Cortex of kidney (tissue), 1 donor: Measurements from ENCODE around the gene EPB41L2.
"Not testable (repeated sequence)": the region's sequence is repeated elsewhere in the genome, so short reads cannot be mapped to it uniquely, and the experiment has no call there.

Experiments used
- DNase-seq: peaks from one replicate; lab custom pipeline; 2025; lab: John Stamatoyannopoulos, UW

EPB41L2 gene

DNA sequence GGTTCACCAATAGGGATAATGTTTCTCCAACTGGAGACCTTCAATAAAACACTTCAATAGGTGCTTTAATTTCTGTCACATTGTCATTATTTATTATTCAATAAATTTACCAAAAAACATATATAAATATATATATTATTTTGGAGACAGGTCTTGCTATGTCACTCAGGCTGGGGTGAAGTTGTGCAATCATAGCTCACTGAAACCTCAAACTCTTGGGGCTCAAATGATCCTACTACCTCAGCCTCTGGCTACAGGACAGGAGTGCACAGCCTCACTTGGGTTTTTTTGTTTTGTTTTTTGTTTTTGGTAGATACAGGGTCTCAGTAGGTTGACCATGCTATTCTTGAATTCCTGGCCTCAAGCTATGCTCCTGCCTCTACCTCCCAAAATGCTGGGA is 226.0 kb downstream of the EPB41L2 start:
- no peak for DNase-seq

DNA sequence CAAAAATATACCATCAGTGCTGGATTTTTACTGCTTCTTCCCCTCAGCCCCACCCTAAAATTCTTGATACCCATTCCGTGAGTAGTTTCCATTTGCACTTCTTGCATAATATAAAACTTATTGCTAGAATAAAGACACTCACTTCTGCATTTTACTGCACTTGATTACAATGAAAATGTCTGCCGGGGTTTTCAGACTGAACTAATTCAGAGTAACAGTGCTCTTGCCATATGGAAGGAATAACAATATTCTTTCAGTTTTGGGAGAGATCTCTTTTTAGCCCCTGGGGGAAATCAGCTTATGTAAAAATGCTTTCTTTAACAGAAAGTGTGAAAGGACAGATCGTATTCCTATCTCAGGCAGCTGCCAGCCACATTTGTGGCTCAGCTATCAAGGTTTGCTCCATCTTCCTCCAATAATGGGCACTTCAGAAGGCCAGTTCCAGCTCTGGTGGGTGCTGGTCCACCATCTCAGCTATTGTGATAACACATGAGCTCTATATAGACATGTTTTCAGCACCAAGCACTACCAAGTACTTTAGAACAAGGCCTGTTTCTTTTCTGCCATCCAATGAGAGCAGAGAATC is 226.9 kb downstream of the EPB41L2 start:
- no peak for DNase-seq

DNA sequence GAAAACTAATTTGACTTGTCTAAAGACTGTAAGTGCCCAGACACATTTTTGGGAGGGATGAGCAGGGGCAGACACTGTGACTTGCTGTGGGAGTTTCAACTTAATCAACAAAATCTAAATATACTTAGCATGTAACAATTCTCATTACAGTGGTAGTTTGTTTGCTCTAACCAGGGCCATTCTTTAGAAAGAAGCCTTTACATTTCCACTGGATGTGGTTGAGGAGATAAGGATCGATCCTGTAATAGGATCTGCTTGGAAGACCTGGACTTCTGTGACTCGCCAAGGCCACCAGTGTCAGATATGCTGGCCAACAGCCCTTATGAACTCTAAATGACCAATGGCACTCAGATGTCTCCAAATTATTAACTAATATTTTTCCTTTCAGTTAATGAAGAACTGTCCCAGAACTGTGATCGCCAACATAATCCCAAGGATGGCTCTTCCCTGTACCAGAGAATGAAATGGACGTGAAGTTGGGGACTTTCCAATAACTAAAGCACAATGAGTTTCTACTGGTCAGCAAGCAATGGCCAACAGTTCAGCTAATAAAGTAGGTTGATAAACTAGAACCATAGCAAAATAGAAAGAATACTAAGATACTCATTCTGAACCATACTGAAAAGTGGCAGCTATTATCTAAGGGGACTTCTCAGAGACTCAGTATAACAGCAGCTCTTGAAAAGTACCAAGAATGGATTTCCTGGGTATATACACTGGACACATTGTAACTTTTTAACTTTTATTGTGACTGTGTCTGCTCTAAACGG is 228.4 kb downstream of the EPB41L2 start:
- no peak for DNase-seq

DNA sequence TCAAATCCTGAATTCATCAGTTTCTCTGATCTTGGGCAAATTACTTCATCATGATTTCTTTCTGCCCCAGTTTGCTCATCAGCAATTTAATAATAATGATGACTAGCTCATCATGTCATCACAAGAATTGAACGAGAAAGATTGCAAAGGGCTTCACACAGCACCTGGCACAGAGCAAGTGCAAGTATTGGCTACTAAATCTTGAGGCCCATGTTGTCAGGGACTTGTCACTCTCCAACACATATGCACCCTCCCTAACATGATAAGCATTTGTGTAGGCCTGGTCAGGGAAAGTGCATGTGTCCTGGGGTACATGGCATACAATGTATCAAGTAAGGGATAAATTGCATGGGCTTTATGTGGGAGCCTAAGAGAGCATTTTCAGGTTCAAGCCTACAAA is 229.5 kb downstream of the EPB41L2 start:
- DNase-seq: no peak

DNA sequence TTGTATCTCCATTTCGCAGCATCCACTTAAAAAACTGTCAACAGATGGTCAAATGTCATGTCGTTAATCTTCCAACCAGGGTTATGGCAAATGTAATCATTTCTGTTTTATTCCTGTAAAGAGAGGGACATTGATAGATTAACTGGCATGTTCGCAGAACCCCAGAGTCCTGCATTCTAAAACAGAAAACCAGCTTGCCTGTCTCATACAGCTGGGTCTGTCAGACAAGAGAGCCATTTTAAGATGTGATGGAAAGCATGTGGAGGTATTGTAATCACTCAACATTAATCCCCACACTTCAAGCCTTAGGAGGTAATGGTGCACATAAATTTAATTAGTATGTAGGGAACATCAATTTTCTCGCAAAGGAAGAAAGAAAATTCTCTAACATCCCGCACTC is 231.4 kb downstream of the EPB41L2 start:
- DNase-seq: no peak

DNA sequence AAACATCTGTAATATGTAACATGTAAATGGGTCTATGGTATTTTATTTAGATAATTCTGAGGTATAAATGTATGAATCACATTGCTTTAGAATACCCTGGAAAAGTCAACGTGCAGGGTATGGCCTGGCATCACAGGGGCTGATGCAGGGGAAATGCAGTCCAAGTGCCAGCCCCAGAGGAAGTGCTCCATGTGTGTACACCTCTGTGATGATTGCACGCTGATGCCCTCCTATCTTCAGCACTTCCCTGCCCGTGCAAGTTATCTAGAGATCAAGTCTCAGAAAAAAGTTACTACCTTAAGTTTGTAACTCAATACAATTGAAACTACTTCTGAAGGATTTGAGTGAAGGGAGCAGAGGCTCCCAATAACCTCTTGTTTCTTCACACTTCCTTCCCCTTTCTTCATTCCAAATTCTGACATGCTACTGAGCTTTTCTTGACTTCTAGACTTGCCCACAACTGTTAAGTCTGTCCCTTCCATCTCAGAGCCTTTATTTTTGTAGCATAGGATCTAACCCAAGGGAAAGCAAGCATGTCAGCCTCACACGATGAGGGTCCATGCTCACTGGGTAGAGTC is 233.6 kb downstream of the EPB41L2 start:
- no peak for DNase-seq

DNA sequence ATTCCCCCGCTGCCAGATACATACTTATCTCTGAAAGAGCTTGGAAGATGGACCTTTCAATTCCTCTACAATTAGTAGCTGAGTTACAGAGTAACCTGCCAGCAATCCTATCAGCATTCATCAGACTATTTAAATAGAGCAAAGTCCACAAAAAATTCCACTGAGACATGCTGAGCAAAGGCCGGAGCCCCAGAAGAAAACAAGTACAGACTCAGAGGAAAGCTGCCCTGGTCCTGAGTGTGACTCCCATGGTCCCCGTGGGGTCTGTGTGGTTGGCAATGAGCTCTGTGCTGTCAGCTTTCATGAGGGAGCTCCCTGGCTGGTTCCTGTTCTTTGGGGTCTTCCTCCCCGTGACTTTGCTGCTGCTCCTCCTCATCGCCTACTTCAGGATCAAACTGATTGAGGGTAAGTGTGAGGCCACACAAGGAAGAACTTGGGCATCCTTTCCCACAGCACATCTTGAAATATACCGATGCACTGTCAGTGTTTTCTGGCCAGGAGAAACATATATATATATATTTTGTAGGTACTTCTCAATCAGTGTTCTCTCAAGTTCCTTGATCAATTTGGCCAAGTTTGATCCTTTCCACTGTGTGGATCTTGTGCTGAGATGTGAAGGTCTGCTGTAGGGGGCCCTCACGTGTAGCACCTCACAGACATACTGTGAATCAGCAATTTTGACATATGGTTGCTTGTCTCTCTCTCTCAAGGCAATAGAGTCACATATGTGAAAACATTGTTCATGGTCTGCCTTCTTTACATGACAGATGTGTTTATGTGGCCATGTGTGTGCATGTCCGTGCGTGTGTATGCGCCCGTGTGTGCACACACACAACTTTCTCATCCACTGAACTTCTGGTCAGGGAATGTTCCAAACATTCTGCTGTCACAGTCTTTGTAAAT is 235.5 kb downstream of the EPB41L2 start, which contains the start of gene SMLR1:
Gene SMLR1 (plus strand): TSS at position 160 of the 903 bp plus-strand sequence. CDS start 8 bp downstream, at position 168.
- no peak for DNase-seq

DNA sequence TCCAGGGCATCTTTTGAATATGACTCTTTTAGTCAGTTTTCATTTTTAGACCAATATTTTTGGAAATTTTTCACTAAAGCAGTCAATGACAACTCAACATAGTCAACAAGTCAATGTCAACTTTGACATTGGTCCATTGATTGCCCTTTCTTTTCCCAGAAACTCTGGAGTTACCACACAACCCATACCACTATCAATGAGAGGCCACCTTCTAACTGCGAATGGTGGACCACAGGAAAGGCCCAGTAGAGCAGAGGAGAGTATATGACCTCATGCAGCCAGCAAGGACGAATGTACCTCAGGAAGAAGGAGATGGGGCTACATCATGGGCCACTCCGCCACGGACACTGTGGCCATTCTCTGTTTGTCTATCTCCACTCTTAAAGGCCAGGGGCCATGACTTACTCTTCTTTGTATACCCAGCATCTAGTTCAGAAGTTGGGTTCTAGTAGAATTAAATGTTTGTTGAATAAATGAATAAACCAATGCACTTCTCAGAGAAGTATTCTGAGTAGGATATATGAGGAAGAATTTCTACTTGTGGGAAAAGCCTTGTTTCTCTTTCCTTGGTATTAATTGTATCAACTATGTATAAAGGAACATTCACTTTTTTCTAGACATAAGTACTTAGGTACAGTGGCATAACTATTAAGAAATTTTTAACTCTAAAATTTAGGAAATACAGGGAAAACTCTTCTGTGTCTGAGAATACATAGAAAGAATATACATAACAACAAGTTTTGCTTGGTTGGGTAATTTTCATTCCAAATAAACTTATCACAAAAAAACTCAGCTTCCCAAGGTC is 236.4 kb downstream of the EPB41L2 start:
- DNase-seq: no peak

DNA sequence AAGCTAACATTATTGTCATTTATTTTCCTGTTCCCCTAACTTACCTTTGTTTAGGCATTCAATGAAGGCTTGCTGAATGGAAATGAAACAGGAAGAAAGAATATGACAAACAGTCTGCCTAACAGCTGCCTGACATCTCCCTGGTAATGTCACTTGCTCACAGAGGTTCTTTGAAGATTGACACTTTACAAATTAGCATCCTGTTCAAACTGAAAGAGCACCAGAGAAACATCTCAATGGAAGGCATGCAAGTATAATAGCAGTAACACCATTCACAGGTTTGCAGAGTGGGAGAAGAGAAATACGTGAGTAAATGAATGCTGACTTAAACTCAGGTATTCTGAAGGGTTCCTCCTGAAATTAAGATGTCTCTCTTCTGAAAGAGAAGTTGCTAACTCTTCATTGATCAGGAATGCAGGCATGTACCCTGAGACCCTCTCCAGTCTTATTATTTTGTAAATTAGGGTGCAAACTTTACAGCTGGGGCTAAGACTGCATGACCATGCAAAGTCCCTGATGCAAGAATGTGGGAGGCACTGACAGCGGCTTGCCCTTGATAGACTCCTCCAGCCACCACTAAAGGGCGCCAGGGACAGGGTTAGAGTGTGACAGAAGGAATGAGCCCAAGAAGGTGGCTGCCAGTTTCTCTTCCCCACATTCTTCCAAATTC is 237.1 kb downstream of the EPB41L2 start:
- DNase-seq: no peak

DNA sequence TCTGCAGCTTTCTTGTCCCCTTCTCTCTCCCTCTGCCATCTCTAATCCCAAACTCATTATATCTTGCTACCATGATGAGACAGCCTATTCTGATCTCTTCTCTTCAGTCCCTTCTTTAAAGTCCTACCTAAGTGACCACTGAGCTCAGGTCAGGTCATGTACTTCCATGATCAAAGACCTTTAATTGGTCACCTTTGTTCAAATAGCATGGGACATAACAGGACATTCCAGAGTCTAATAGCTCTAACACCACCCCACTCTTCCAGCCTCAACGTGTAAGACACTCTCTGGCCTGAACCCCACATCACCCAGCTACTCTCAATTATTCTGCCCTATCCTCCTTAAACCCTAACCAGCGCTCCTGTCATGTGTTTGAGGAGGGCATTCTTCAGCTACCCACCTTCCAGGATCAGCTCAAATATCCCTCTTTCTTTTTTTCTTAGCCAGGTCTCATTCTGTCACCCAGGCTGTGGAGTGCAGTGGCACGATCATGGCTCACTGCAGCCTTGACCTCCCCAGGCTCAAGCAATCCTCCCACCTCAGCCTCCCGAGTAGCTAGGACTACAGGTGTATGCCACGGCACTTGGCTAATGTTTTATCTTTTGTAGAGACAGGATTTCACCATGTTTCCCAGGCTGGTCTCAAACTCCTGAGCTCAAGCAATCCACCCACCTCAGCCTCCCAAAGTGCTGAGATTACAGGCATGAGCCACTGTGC is 237.9 kb downstream of the EPB41L2 start:
- no peak for DNase-seq

DNA sequence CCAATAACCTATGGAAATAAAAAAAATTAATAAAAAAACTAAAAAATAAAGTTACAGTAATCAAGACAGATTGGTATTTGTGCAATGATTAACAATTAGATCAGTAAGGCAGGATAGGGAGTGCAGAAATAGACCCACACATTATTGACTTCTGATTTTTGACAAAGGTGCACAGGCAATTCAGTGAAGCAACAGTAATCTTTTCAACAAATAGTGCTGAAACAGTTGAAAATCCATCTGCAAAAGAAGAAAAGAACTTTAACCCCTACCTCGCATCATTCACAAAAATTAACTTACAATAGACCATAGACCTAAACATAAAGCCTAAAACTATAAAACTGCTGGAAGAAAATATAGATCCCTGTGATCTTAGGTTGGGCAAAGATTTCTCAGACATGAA is 240.3 kb downstream of the EPB41L2 start:
- no peak for DNase-seq

DNA sequence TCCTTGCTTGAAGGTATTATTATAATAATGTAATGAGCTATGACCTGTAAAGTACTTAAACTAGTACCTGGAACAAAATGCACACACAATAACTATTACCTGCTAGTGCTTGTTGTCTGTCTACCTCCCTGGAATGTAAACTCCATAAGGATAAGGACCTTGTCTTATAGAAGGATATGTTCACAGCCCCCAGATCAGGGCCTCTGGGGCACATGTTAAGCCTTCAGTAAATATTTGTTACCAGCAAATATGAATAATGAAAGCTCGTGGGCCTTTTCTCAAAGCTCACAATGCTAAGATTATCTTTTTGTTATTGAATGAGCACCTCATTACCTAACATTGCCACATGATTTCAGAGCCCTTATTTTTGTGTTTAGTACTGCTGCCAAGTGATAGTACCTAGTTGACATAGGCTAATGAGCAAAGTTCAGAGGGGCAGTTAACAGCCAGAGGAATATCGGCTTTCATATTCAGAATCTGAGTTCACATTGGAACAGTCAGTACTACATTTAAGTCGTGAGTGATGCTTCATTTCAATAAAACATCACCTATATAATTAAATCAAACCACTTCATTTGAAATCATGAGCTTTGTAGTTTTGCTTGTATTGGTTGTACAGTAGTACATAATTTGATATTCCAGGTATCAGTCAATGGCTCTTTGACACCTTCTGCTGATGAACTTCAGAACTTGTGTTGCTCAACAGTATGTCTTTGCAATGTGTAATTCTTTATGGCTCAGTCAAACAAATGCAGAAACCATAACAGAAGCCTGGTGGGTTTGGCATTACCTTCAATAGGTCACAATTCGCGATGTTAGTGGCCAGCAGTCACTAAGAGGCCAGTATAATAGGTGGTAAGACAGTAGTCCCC is 247.6 kb downstream of the EPB41L2 start:
- DNase-seq: no peak

DNA sequence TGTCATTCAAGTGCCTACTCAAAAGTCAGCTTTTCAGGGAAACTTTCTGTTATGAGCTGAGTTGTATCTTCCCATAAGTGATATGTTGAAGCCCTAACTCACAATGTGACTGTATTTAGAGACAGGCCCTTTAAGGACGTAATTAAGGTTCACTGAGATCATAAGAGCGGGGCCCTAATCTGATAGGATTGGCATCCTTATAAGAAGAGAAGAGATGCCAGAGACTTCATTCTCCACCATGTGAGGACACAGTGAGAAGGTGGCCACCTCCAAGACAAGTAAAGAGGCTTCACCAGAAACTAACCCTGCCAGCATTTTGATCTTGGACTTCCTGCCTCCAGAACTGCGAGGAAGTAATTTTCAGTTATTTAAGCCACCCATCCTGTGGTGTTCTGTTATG is 248.5 kb downstream of the EPB41L2 start:
- DNase-seq: no peak

DNA sequence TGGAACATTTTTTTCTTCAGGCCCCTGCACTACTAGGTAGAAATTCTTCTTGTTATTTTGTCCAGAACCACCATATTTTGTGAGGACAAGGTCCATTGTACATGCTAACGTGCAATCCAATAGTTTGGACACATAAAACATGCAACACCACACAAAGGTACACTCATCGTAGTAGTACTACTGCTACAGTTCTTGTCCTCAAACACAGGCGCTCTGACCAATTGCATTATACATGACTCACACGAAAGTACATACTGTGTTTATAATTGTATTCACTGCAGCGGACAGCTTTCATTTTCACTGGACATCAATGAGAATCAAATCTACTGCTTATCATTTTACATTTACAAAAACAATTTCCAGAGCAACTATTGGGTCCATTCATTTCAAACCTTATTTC is 251.1 kb downstream of the EPB41L2 start:
- no peak for DNase-seq

DNA sequence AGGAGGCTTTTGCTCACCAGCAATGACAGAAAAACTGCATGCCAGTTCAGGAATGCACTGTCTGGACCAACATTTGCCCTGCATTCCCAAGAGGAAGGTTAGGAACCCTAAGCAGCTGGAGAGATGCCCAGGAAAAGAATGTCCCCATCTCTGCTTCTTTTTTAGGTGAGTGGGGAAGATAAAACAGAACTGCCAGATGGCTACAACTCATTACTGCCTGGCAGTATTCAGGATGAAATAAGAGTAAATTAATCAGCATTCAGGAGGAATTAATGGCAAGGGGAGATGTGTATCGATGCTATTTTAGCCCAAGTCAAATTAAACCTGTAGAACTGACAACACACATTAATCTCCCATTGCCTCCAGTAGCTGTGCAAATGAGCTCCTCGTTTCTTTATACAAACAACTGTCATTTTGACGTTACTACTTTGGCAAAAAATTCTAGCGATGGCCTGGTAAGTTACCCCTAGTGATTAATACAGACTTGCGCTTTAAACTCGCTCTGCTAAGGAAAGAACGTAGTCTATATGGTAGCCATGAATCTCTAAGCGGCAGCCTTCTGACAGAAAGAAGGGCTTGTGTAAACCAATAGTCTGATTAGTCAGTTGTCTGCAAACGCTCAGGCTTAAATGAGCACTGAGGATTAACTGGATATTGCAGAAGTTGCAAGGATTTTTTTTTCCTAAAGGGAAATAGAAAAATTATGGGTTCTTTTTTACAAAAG is 252.6 kb downstream of the EPB41L2 start:
- no peak for DNase-seq

DNA sequence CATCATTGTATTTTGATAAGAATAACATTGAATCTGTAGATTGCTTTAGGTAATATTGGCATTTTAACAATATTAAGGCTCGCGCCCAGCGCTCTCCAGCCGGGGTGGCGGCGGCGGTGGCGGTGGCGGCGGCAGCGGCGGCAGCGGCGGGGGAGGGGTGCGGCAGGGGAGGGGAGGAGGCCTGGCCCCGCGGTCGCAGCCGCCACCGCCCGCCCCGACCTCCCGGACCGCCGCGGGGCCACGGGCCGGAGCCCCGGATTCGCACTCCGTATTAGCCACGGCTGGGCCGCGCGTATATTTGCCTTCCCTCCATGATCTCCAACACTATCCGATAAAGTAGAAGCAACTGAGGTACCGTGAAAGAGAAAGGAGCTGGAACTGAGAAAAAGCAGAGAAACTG is 261.7 kb downstream of the EPB41L2 start:
- DNase-seq: not testable (repeated sequence)

DNA sequence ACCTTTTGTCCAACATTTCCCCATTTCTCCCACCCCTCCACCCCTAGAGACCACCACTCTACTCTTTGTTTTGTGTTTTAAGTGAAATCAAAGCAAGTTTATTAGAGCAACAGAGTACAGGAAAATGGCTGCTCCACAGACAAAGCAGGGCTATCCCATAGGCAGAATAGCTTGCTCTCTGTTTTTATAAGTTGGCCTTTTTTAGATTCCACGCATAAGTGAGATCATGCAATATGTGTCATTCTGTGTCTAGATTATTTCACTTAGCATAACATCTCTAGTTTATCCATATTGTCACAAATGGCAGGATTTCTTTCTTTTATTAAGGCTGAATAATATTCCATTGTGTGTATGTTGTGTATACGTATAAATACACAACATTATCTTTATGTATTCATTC is 266.0 kb downstream of the EPB41L2 start:
- DNase-seq: no peak

DNA sequence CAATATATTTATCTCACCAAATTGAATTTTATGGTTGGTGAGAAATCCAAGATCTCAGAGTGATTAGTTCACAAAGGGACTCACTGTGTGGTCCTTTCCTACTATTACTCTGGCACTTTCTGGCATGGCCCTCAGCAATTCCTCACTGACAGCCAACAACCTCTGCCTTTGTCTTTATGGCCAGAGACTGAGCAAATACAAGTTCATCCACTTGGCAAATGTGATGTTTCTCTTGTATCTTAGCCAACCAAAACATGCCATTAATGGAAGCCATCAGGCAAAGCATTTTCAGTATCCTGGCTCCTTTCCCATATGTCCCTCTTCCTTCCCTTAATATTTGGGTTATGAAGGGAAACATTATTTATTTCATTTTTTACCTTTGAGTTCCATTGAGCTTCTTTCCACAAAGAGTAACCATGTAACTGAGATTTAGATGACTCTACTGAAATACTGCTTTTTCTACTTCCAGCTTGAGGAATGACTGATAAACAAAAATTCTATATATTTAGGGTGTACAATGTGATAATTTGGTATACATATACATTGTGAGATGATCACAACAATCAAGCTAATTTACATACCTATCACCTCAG is 266.6 kb downstream of the EPB41L2 start:
- DNase-seq: no peak
